Body of pancreas (tissue), 4 donors: ENCODE results near the gene CCSER1.

ENCODE experiments used
- POLR2A ChIP-seq, 3 donors: fragments of 450-650 bp; IDR thresholded peaks; one replicate each; pipeline ENCODE4 v1.6.1; 2016; ENCODE audit warnings: antibody characterized with exemption in 3 of 3, mild to moderate bottlenecking in 2 of 3
- TF ChIP-seq, protein P1 (sequence below), 7 experiments: fragments of 450-650 bp in 4 of 7; fragments of 200-600 bp in 3 of 7; sonication (generic) in 3 of 7; IDR thresholded peaks; one replicate each; pipeline ENCODE4 v1.5.1; 2016 to 2019; ENCODE audit warnings: antibody characterized with exemption in 7 of 7

DNA sequence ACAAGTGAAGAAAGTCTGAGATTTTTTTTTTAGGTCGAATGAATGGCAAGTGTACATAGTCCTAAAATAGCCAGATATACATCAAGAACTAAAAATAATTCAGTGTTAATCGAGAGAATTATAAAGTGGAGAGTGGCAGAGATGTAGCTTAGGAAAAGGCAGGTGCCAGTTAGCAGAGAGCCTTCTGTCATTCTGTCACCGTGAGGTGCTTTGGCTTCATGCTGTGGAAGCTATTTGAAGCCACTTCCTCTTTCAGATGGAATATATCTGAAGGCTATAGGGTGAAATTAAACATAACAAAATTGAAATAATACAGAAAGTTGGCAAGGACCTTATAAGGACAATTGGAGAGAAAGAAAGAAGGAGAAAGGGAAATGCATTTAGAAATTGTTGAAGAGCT lies 756.3 kb downstream of the CCSER1 start:
- no peak for TF ChIP-seq POLR2A (IDR thresholded peaks at IDR 0.05)
- TF ChIP-seq, protein P1, sequence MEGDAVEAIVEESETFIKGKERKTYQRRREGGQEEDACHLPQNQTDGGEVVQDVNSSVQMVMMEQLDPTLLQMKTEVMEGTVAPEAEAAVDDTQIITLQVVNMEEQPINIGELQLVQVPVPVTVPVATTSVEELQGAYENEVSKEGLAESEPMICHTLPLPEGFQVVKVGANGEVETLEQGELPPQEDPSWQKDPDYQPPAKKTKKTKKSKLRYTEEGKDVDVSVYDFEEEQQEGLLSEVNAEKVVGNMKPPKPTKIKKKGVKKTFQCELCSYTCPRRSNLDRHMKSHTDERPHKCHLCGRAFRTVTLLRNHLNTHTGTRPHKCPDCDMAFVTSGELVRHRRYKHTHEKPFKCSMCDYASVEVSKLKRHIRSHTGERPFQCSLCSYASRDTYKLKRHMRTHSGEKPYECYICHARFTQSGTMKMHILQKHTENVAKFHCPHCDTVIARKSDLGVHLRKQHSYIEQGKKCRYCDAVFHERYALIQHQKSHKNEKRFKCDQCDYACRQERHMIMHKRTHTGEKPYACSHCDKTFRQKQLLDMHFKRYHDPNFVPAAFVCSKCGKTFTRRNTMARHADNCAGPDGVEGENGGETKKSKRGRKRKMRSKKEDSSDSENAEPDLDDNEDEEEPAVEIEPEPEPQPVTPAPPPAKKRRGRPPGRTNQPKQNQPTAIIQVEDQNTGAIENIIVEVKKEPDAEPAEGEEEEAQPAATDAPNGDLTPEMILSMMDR (IDR thresholded peaks at IDR 0.05), result no peak
